Endothelial cell of umbilical vein (primary cell): ENCODE measurements around the gene NTN5. TPM values are rescaled to one million over a fixed set of nuclear protein-coding genes. Genes with fewer than 3 reads are reported as not detected.
"Not testable (repeated sequence)": the region's sequence is repeated elsewhere in the genome, so short reads cannot be mapped to it uniquely, and the experiment has no call there.

Experiments used
- BruUV-seq: library from RNA; stranded (reverse); fragments of 400-500 nt; replicated peaks from 2 replicates; lab custom pipeline; 2021; lab: Mats Ljungman, UMichigan
- CTCF ChIA-PET: fragments of 300-600, 350-600 bp; sonication (Branson Sonifier 250); formaldehyde crosslinking; loops from one replicate; lab custom pipeline; 2021; ENCODE audit warnings: antibody characterized with exemption, inconsistent platforms; lab: Charles Lee
- POLR2A ChIA-PET: fragments of 300-600, 350-600 bp; sonication (Branson Sonifier 250); formaldehyde crosslinking; loops from one replicate; lab custom pipeline; 2021; ENCODE audit warnings: antibody characterized with exemption, inconsistent platforms; lab: Charles Lee
- DNase-seq: peaks from one replicate; pipeline ENCODE4 v3.0.0-alpha.2; 2011; ENCODE audit warnings: low read depth, low spot score
- FAIRE-seq: peaks from 2 replicates; lab custom pipeline; 2011; peaks lifted over from hg19 to GRCh38; lab: Jason Lieb, UNC
- H2AFZ ChIP-seq: 2 replicates; pipeline ENCODE4 v1.6.0; 2012; ENCODE audit warnings: low read depth, low read length, control low read depth, inconsistent platforms
- H3K27ac ChIP-seq: 2 replicates; pipeline ENCODE4 v1.5.1; 2011; ENCODE audit warnings: low read depth, mild to moderate bottlenecking, control low read depth, low read length, moderate library complexity; ENCODE audit not compliant: insufficient read depth
- H3K27me3 ChIP-seq, 2 experiments: 2 replicates each; pipeline versions ENCODE4 v1.6.0 to v1.6.1; 2011; ENCODE audit warnings: low read length in 2 of 2, mixed read lengths in 1 of 2; ENCODE audit not compliant: control insufficient read depth in 2 of 2, insufficient read depth in 2 of 2
- H3K36me3 ChIP-seq, 2 experiments: 2 replicates in 1 of 2; 3 replicates in 1 of 2; pipeline ENCODE4 v1.5.1; 2011; ENCODE audit warnings: low read length in 2 of 2, mild to moderate bottlenecking in 1 of 2, moderate library complexity in 1 of 2; ENCODE audit not compliant: control insufficient read depth in 2 of 2, insufficient read depth in 2 of 2; ENCODE audit errors: extremely low read depth in 1 of 2
- H3K4me1 ChIP-seq: 3 replicates; pipeline ENCODE4 v1.5.1; 2011; ENCODE audit warnings: mild to moderate bottlenecking, low read length; ENCODE audit not compliant: control insufficient read depth, insufficient read depth; ENCODE audit errors: extremely low read depth
- H3K4me2 ChIP-seq: 2 replicates; pipeline ENCODE4 v1.6.1; 2011; ENCODE audit warnings: low read length, control low read depth, mixed read lengths; ENCODE audit not compliant: insufficient read depth
- H3K4me3 ChIP-seq, 3 experiments: fragments of 200-600 bp in 1 of 3; sonication (generic), shearing (Covaris generic) in 1 of 3; replicated peaks in 1 of 3; 2 replicates each; pipeline ENCODE4 v1.5.1; 2011 to 2016; ENCODE audit warnings: control low read depth in 3 of 3, low read length in 3 of 3, mild to moderate bottlenecking in 2 of 3, inconsistent platforms in 1 of 3, low read depth in 1 of 3, moderate library complexity in 1 of 3; ENCODE audit not compliant: insufficient read depth in 1 of 3
- H3K79me2 ChIP-seq: 2 replicates; pipeline ENCODE4 v1.6.0; 2012; ENCODE audit warnings: low read length, inconsistent platforms; ENCODE audit not compliant: control insufficient read depth, insufficient read depth
- H3K9ac ChIP-seq: replicated peaks from 2 replicates; pipeline ENCODE3; 2011; ENCODE audit warnings: low read length, control low read depth; ENCODE audit not compliant: insufficient read depth; ENCODE audit errors: extremely low read depth
- H3K9me1 ChIP-seq: replicated peaks from 3 replicates; pipeline ENCODE4 v1.6.0; 2011; ENCODE audit warnings: mild to moderate bottlenecking, low read length; ENCODE audit not compliant: control insufficient read depth, insufficient read depth; ENCODE audit errors: extremely low read depth
- H3K9me3 ChIP-seq: replicated peaks from 2 replicates; pipeline ENCODE4 v1.5.1; 2012; ENCODE audit warnings: low read length, inconsistent platforms; ENCODE audit not compliant: control insufficient read depth, insufficient read depth
- H4K20me1 ChIP-seq: replicated peaks from 2 replicates; pipeline ENCODE3; 2011; ENCODE audit warnings: mild to moderate bottlenecking, low read length; ENCODE audit not compliant: control insufficient read depth, insufficient read depth; ENCODE audit errors: extremely low read depth
- CTCF ChIP-seq, 2 donors: IDR thresholded peaks; 1 replicate in 1 of 2; 2 replicates in 1 of 2; pipeline ENCODE4 v1.5.1; 2011; ENCODE audit warnings: low read length in 2 of 2, mild to moderate bottlenecking in 2 of 2, moderate library complexity in 2 of 2, control low read depth in 1 of 2, inconsistent platforms in 1 of 2, low read depth in 1 of 2; ENCODE audit not compliant: insufficient read depth in 1 of 2; ENCODE audit errors: extremely low read depth in 1 of 2
- EZH2 ChIP-seq: IDR thresholded peaks from 2 replicates; pipeline ENCODE4 v1.6.1; 2012; ENCODE audit warnings: borderline replicate concordance, low read depth, mild to moderate bottlenecking, moderate library complexity, low read length, inconsistent platforms; ENCODE audit not compliant: severe bottlenecking
- FOS ChIP-seq: IDR thresholded peaks from 2 replicates; pipeline ENCODE4 v1.6.1; 2011; ENCODE audit warnings: mild to moderate bottlenecking, low read length, moderate library complexity, borderline replicate concordance; ENCODE audit not compliant: insufficient read depth
- GATA2 ChIP-seq: IDR thresholded peaks from 2 replicates; pipeline ENCODE4 v1.7.0; 2011; ENCODE audit warnings: low read depth, mild to moderate bottlenecking, moderate library complexity, mixed read lengths, low read length; ENCODE audit not compliant: insufficient read length, insufficient read depth
- JUN ChIP-seq: IDR thresholded peaks from 2 replicates; pipeline ENCODE4 v1.6.1; 2011; ENCODE audit warnings: borderline replicate concordance, low read depth; ENCODE audit not compliant: insufficient read length, insufficient read depth
- MAX ChIP-seq: IDR thresholded peaks from 2 replicates; pipeline ENCODE4 v1.6.1; 2011; ENCODE audit not compliant: insufficient read depth, insufficient read length
- MYC ChIP-seq: IDR thresholded peaks from one replicate; pipeline ENCODE4 v1.6.1; 2011; ENCODE audit warnings: mild to moderate bottlenecking, low read depth, low read length
- POLR2A ChIP-seq: IDR thresholded peaks from 2 replicates; pipeline ENCODE4 v1.6.1; 2012; ENCODE audit warnings: low read depth, mild to moderate bottlenecking, control low read depth, low read length
- POLR2AphosphoS5 ChIP-seq: IDR thresholded peaks from 2 replicates; pipeline ENCODE4 v1.6.1; 2012; ENCODE audit warnings: low read depth, mild to moderate bottlenecking, control low read depth, low read length, moderate library complexity; ENCODE audit not compliant: insufficient read depth
- dilution Hi-C: fragments of 300-500 bp; cut with MboI; formaldehyde crosslinking; loops from one replicate; pipeline ENCODE4 v1.15.0; 2019; ENCODE audit warnings: low sequenced_read_pairs; ENCODE audit not compliant: extremely low pct_ligation_motif_present
- intact Hi-C: fragments of 100-400 bp; cut with micrococcal nuclease; formaldehyde crosslinking; loops from one replicate; pipeline ENCODE4 v1.10.0; 2022
- polyA plus RNA-seq, 4 experiments: library from polyadenylated mRNA; depleted of rRNA in 3 of 4; stranded (reverse) in 3 of 4; unstranded in 1 of 4; fragments of >200 nt; gene quantifications; 2 replicates each; pipeline versions ENCODE4 v1.2.1 to v1.2.3, GENCODE V29; 2011 to 2012; ENCODE audit warnings: missing spikeins in 1 of 4
- total RNA-seq: library from RNA; stranded (reverse); gene quantifications from 2 replicates; pipeline ENCODE4 v1.2.3, GENCODE V29; 2021

Gene NTN5
- total and polyA plus RNA-seq, 2 donors (not counting 3 experiments of a cell fraction or from before 2014, with no cell fraction given): 0.11 TPM; not detected in 1

DNA sequence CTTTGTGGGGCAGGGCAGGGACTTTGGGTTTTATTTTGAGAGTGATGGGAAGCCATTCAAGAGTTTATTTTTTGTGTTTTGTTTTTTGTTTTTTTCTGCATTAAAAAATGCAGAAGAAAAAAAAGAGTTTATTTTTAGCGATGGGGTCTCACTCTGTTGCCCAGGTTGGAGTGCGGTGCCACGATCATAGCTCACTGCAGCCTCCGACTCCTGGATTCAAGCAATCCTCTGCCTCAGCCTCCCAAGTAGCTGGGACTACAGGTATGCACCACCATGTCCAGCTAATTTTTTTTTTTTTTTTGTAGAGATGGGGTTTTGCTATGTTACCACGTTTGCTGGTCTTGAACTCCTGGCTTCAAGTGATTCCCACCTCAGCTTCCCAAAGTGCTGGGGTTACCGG is 14.3 kb downstream of the NTN5 start:
- Histone ChIP-seq H3K36me3 (no peaks in the 10 kb centered on the region), H3K9ac (no peak overlapping the region), H4K20me1 (no peaks in the 10 kb centered on the region), H3K27me3 (peaks cover 0 to 2% of the 10 kb centered on the region in 2 experiments), H3K4me1 (peaks cover 2% of the 10 kb centered on the region), H2AFZ (no peak overlapping the region), H3K27ac (no peak overlapping the region), H3K4me2 (no peak overlapping the region), H3K4me3 (no peak overlapping the region), H3K79me2 (no peaks in the 10 kb centered on the region), H3K9me1 (no peaks in the 10 kb centered on the region), H3K9me3 (no peaks in the 10 kb centered on the region)
- CTCF ChIA-PET: no interaction called here
- no peak for DNase-seq
- BruUV-seq: no TSS peak
- intact Hi-C loops (no loop called here), dilution Hi-C loops (no loop called here)
- FAIRE-seq: no peak
- TF ChIP-seq MYC: no peak
- no peak for TF ChIP-seq GATA2
- no peak for TF ChIP-seq POLR2A
- no peak for TF ChIP-seq POLR2AphosphoS5
- no peak for TF ChIP-seq EZH2
- TF ChIP-seq FOS: no peak
- TF ChIP-seq JUN: no peak
- TF ChIP-seq MAX: no peak
- TF ChIP-seq CTCF (IDR thresholded peaks at IDR 0.05; ENCODE audit: extremely low read depth in 1 of 2, insufficient read depth in 1 of 2, low read depth in 1 of 2, low read length in 2 of 2): no peak
- POLR2A ChIA-PET: no interaction called here

DNA sequence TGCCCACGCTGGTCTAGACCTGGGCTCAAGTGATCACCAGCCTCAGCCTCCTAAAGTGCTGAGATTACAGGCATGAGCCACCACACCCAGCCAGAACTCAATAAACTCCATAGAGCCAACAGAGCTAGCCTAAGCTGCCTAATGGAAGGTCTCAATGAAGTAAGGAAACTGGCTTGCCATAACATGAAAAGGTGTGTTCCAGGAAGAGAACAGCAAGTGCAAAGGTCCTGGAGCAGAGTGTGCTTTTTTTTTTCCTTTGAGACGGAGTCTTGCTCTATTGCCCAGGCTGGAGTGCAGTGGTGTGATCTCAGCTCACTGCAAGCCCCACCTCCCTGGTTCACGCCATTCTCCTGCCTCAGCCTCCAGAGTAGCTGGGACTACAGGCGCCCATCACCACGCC is 15.0 kb downstream of the NTN5 start:
- H3K36me3 ChIP-seq, H3K4me2 ChIP-seq, dilution Hi-C loops, H3K79me2 ChIP-seq, H3K9me3 ChIP-seq, FAIRE-seq, H3K4me3 ChIP-seq, H3K27me3 ChIP-seq, BruUV-seq, H2AFZ ChIP-seq, POLR2A ChIA-PET, H3K27ac ChIP-seq, H3K9me1 ChIP-seq, H3K9ac ChIP-seq, intact Hi-C loops, DNase-seq, H3K4me1 ChIP-seq, H4K20me1 ChIP-seq: not testable (repeated sequence)
- CTCF ChIA-PET: interaction anchor here (0.7 to 1.7 kb wide), 2 partner anchors 12 to 18 kb away, joined by 3 to 16 read pairs; partner anchors contain the start of gene CA11
